WI38 (cell line): ENCODE measurements around the gene UQCC5.

Experiments
- H3K4me3 ChIP-seq: 2 replicates; pipeline ENCODE4 v1.5.1; 2011; ENCODE audit warnings: low read depth, mild to moderate bottlenecking, control low read depth, low read length
- TF ChIP-seq, protein P1 (sequence below): IDR thresholded peaks from 2 replicates; pipeline ENCODE4 v1.5.1; 2012; ENCODE audit warnings: low read depth, mild to moderate bottlenecking, control low read depth, low read length

The UQCC5 gene

DNA sequence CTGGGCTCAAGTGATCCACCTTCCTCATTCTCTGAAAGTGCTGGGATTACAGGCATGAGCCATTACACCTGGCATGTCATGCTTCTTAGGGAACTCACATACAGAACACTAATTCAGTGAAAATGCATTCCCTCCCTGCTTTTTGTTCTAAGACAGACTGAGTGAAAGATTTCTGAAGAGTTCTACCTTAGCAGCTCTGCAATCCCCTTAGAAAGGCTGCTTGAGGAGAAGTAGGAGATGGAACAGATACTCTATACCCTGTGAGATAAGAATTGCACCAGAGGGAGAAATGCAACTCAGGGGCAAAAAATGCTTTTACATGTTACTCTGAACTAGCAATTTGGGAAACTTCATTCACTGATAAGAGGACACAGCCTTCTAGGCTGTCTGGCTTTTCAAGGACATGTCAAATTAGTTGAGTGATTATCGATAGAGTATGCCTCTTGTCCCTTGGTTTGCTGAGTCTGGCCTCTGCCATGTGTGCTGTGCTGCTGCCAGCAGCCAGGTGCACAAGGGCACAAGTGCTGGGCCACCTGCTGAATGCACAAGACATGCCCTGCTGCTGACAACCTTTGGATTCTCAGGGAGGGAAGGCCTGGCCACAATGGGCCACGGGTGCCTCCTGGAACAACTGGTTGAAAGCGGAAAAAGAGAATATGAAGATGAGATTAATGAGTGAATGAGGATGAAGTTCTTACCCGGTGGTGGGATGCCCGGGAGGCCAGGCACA lies 17.8 kb downstream of the UQCC5 start:
- TF ChIP-seq, protein P1, sequence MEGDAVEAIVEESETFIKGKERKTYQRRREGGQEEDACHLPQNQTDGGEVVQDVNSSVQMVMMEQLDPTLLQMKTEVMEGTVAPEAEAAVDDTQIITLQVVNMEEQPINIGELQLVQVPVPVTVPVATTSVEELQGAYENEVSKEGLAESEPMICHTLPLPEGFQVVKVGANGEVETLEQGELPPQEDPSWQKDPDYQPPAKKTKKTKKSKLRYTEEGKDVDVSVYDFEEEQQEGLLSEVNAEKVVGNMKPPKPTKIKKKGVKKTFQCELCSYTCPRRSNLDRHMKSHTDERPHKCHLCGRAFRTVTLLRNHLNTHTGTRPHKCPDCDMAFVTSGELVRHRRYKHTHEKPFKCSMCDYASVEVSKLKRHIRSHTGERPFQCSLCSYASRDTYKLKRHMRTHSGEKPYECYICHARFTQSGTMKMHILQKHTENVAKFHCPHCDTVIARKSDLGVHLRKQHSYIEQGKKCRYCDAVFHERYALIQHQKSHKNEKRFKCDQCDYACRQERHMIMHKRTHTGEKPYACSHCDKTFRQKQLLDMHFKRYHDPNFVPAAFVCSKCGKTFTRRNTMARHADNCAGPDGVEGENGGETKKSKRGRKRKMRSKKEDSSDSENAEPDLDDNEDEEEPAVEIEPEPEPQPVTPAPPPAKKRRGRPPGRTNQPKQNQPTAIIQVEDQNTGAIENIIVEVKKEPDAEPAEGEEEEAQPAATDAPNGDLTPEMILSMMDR: no peak

DNA sequence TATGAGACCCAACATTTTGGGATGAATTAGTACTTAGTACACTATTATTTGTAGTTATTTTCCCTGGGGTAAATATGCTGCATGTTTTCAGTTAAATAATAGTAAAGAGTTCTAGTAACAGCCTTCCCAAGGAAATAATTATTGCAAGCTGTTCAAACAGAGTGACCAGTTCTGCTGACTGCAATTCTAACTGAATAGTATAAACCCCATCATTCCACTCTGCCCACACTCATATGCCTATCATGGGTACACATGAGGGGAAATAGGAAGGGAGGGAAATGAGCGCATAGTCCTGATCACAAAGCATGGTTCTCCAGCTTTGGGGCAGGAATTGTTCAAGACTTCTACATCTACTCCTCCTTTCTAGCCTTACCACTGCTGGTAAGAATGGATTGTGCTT lies 18.7 kb downstream of the UQCC5 start:
- TF ChIP-seq, protein P1: no peak
- H3K4me3 ChIP-seq: no peak overlapping the region

More for the DNA sequence above, 17.8 kb downstream of the UQCC5 start:
- no peak overlapping the region for H3K4me3 ChIP-seq

DNA sequence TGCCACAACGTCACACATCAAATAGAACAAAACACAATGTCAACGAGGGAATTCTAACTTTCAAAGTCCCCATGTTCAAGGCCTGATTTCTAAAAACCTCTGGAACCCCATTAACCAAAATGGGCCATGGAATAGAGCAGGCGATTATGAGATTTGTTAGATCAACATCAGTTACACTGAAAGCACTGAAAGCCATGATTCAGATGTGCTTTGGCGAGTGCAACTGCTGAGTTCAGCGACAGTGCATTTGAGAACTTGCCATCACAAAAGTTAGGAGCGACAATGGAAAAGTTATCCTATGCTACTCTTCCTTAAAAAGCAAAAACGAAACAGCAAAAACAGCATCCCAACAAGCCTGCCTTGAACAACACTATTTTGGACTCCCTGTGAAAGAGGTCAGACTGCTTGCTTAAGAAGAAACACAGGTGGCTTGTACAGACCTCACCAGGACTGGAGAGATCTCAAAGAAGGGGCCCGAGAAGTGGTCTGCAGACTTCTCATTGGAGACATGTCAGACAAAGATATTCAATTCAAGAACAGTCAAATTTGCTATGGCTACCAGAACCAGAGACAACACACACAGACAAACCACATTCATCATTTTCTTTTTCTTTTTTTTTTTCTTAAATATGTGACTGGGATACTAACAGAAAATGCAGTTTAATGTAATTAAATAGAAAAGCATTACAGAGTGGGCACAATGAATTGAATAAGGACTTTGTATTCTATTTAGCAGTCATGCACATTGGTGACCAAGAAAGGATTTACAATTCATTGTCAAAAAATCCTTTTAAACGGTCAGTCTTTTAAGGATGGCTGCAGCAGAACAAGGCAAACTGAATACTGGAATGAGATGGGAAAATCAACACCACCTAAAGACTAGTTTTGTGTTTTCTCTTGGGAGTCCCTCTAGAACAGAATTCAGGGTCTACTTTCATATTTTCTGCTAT lies 20.9 kb downstream of the UQCC5 start:
- no peak overlapping the region for H3K4me3 ChIP-seq
- TF ChIP-seq, protein P1: no peak

DNA sequence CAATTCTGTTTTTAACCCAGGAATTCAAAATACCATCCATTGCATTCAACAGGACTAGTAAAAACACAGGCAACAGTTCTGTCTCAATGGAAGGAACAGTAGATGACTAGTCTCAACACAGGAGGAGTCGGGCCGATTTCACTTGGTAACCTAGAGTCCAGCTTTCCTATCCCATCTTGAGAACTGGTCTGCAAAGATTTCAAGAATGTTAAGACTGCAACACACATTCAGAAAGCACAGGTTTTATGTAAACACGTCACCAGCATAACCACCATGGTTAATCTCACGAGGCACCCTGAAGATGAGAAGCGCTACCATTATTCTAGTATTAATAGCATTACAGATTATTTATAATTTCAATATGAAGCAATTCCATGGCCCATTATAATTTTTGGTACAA lies 22.0 kb downstream of the UQCC5 start:
- TF ChIP-seq, protein P1: no peak
- H3K4me3 ChIP-seq: no peak overlapping the region

DNA sequence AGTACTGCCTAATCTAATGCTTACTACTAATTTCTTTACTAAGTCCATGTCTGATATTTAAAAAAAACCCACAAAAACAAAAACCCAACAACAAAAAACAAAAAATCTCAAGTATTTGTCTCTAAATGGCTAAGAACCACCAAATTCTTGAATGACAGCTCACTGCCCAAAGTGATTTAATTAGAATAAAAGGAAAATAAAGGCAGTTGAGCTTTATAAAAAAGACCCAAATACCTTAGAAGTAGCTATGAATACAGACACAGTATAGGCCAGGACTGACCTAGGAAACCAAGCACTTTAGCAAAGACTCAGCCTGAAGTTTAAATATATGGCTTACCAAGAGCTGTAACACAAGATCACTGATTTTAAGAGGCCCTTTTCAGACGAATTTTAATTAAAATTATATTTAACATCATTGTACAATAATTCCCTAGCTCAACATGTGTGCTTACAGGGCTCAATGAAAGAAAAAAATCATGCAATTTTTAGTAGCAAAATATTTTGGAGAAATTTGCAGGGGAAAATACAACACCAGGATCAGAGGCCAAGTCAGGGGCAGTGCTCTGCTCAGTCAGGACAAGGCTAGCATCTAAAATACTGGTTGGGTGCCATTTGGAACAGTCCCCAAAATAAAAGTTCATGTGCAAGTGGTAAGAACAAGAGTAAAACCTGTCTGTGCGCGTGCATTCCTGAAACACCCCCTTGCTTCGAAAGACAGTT lies 24.8 kb downstream of the UQCC5 start:
- H3K4me3 ChIP-seq: no peak overlapping the region
- TF ChIP-seq, protein P1: no peak

DNA sequence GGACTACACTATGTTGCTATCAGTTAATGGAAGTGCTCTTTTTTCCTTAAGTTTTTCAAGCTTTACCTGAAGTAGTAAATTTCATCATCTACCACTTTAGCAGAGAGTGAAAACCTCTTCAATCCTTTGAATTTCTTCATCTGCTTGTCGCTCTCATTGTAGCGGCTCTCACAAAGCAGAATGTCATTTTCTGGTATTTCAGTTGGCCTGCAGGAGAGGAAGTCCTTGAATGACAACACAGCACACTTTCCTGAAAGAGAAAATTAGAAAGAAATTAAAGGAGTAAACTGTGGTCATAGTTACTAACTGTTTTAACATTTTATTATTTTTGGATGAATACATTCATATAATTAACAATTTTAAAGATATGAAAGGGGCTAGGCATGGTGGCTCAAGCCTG lies 27.6 kb downstream of the UQCC5 start:
- H3K4me3 ChIP-seq: no peak overlapping the region
- TF ChIP-seq, protein P1: no peak

DNA sequence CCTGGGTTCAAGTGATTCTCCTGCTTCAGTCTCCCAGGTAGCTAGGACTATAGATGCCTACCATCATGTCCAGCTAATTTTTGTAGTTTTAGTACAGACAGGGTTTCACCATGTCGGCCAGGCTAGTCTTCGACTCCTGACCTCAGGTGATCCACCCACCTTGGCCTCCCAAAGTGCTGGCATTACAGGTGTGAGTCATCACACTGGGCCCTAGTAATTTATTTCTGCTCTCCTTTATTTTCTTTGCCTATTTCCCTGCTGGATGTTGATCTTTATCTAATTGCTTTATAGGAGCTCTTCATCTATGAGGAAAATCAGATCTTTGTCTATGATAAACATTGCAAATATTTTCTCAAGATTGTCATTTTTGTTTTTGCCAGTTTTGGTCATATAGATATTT lies 31.7 kb downstream of the UQCC5 start:
- no peak overlapping the region for H3K4me3 ChIP-seq
- TF ChIP-seq, protein P1: no peak
